ENCODE results near the gene NIPA2. TPM values are rescaled to one million over a fixed set of nuclear protein-coding genes. Genes with fewer than 3 reads are reported as not detected.

Gene NIPA2
- total and polyA plus RNA-seq, 2 of the 13 experiments (the other 11 are each of a cell fraction or from before 2014, with no cell fraction given): 29.0 to 56.2 TPM

DNA sequence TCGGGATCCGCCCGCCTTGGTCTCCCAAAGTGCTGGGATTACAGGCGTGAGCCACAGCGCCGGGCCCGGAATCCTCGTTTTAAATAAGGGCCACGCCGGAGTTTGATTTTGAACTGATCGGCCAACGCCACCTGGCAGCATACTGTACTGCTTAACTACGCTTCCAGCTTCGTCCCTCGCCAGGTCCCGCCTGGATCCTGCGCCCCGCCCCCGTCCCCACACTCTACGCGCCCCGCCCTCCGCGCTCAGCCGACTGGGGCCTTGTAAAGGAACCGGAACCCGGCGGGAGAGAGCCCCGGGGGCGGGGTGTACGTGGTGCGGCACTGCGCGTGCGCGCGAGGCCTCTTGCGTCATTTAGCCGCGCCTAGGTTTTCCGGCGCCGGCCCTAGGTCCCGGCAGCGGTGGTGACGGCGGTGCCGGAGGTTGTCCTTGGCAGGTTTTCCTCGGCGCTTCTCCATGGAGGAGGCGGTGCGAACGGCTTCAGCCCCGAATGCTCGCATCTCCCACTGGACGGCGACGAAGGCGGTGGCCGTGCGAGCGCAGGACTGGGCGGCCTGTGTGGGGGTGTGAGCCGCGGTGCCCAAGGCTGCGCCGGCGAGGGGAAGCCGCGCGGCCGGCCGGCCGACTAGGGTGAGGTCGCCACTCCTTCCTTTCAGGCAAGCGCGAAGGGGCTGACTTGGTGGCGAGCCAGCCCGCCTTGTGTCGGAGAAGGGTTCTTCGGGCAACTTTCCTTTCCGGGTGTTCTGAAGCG is at the start of gene NIPA2 (continued):
- TF ChIP-seq, protein P1, sequence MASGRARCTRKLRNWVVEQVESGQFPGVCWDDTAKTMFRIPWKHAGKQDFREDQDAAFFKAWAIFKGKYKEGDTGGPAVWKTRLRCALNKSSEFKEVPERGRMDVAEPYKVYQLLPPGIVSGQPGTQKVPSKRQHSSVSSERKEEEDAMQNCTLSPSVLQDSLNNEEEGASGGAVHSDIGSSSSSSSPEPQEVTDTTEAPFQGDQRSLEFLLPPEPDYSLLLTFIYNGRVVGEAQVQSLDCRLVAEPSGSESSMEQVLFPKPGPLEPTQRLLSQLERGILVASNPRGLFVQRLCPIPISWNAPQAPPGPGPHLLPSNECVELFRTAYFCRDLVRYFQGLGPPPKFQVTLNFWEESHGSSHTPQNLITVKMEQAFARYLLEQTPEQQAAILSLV (CRISPR knock-in tag; IDR thresholded peaks at IDR 0.05; ENCODE audit: borderline replicate concordance): peak; percentile 46; the same call in 1 of the 2 replicates
- TF ChIP-seq ZNF441 (CRISPR knock-in tag; IDR thresholded peaks at IDR 0.05; ENCODE audit: borderline replicate concordance): peak; percentile 72; the same call in 1 of the 2 replicates
- no peak for TF ChIP-seq U2AF2 (IDR thresholded peaks at IDR 0.05; ENCODE audit: low read depth, low read length)
- peak; percentile 66; the same call in 1 of the 2 replicates for TF ChIP-seq MTERF4 (CRISPR knock-in tag; IDR thresholded peaks at IDR 0.05)
- peak; percentile 60; the same call in 1 of the 2 replicates for TF ChIP-seq ZNF777 (CRISPR knock-in tag; IDR thresholded peaks at IDR 0.05)
- TF ChIP-seq THAP11 (CRISPR knock-in tag; IDR thresholded peaks at IDR 0.05): peak; percentile 90
- TF ChIP-seq MATR3 (CRISPR knock-in tag; IDR thresholded peaks at IDR 0.05): no peak
- peak; percentile 14; the same call in 1 of the 2 replicates for TF ChIP-seq SP4 (CRISPR knock-in tag; IDR thresholded peaks at IDR 0.05)
- peak; percentile 69 for TF ChIP-seq IRF2 (CRISPR knock-in tag; IDR thresholded peaks at IDR 0.05)
- peak; percentile 29; the same call in 1 of the 2 replicates for TF ChIP-seq ERF (CRISPR knock-in tag; IDR thresholded peaks at IDR 0.05)
- TF ChIP-seq, protein P2, sequence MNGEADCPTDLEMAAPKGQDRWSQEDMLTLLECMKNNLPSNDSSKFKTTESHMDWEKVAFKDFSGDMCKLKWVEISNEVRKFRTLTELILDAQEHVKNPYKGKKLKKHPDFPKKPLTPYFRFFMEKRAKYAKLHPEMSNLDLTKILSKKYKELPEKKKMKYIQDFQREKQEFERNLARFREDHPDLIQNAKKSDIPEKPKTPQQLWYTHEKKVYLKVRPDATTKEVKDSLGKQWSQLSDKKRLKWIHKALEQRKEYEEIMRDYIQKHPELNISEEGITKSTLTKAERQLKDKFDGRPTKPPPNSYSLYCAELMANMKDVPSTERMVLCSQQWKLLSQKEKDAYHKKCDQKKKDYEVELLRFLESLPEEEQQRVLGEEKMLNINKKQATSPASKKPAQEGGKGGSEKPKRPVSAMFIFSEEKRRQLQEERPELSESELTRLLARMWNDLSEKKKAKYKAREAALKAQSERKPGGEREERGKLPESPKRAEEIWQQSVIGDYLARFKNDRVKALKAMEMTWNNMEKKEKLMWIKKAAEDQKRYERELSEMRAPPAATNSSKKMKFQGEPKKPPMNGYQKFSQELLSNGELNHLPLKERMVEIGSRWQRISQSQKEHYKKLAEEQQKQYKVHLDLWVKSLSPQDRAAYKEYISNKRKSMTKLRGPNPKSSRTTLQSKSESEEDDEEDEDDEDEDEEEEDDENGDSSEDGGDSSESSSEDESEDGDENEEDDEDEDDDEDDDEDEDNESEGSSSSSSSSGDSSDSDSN (CRISPR knock-in tag; IDR thresholded peaks at IDR 0.05): peak; percentile 91
- TF ChIP-seq TBX2 (CRISPR knock-in tag; IDR thresholded peaks at IDR 0.05; ENCODE audit: borderline replicate concordance): peak; percentile 80
- TF ChIP-seq FOXC1 (CRISPR knock-in tag; IDR thresholded peaks at IDR 0.05; ENCODE audit: borderline replicate concordance): no peak; the same call in 1 of the 2 replicates
- no peak for TF ChIP-seq ZNF530 (CRISPR knock-in tag; IDR thresholded peaks at IDR 0.05; ENCODE audit: low read depth)
- peak; percentile 62; the same call in 1 of the 2 replicates for TF ChIP-seq ZNF124 (CRISPR knock-in tag; IDR thresholded peaks at IDR 0.05)
- TF ChIP-seq SRY (CRISPR knock-in tag; IDR thresholded peaks at IDR 0.05): peak; percentile 69; the same call in 1 of the 2 replicates
- TF ChIP-seq, protein P3, sequence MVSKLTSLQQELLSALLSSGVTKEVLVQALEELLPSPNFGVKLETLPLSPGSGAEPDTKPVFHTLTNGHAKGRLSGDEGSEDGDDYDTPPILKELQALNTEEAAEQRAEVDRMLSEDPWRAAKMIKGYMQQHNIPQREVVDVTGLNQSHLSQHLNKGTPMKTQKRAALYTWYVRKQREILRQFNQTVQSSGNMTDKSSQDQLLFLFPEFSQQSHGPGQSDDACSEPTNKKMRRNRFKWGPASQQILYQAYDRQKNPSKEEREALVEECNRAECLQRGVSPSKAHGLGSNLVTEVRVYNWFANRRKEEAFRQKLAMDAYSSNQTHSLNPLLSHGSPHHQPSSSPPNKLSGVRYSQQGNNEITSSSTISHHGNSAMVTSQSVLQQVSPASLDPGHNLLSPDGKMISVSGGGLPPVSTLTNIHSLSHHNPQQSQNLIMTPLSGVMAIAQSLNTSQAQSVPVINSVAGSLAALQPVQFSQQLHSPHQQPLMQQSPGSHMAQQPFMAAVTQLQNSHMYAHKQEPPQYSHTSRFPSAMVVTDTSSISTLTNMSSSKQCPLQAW (CRISPR knock-in tag; IDR thresholded peaks at IDR 0.05): peak; percentile 33; the same call in 1 of the 2 replicates
- 0 out of 2 replicates have a peak, but pooled peaks have one; percentile 35 for TF ChIP-seq ZBTB34 (CRISPR knock-in tag; IDR thresholded peaks at IDR 0.05)
- peak; percentile 73 for TF ChIP-seq YEATS4 (CRISPR knock-in tag; IDR thresholded peaks at IDR 0.05; ENCODE audit: borderline replicate concordance)
- TF ChIP-seq ZBTB42 (CRISPR knock-in tag; IDR thresholded peaks at IDR 0.05): no peak
- peak; percentile 84 for TF ChIP-seq SPEN (CRISPR knock-in tag; IDR thresholded peaks at IDR 0.05; ENCODE audit: low read depth)
- peak; percentile 83 for TF ChIP-seq ZFX (CRISPR knock-in tag; IDR thresholded peaks at IDR 0.05; ENCODE audit: low read depth)
